ENCODE results near the gene TOR4A. TPM values are rescaled to one million over a fixed set of nuclear protein-coding genes. Genes with fewer than 3 reads are reported as not detected.
"Not testable (repeated sequence)": the region's sequence is repeated elsewhere in the genome, so short reads cannot be mapped to it uniquely, and the experiment has no call there.

Gene TOR4A
- total and polyA plus RNA-seq, 7 donors = 3.8 to 33.0 (median 4.3) TPM

GRCh38 chr9:137325799-137326198 is 48.3 kb downstream of the TOR4A start:
- DNase-seq = no peak
- TF ChIP-seq CTCF (IDR thresholded peaks at IDR 0.05) (no peak), POLR2AphosphoS5 (IDR thresholded peaks at IDR 0.05) (no peak), EP300 (IDR thresholded peaks at IDR 0.05) (no peak), POLR2A (IDR thresholded peaks at IDR 0.05) (no peak)
- Histone ChIP-seq H3K4me3 (no peak overlapping the region), H3K36me3 (no peaks in the 10 kb centered on the region), H3K9me3 (no peaks in the 10 kb centered on the region), H3K4me1 (peaks cover 0 to under 1% (median 0%) of the 10 kb centered on the region in 4 donors), H3K27ac (no peak overlapping the region), H3K27me3 (no peaks in the 10 kb centered on the region)
- WGBS, 2 donors = 95 to 96% methylated on average over 12 of the region's 12 CpGs
- intact Hi-C loops (cut with DNase I) = no loop called here

- Histone ChIP-seq H3K27me3 (no peaks in the 10 kb centered on the region), H3K36me3 (no peaks in the 10 kb centered on the region), H3K4me3 (no peak overlapping the region), H3K4me1 (no peaks in the 10 kb centered on the region), H3K27ac (no peak overlapping the region), H3K9me3 (no peaks in the 10 kb centered on the region)
- intact Hi-C loops (cut with DNase I) = no loop called here
- TF ChIP-seq EP300 (IDR thresholded peaks at IDR 0.05) (no peak), POLR2A (IDR thresholded peaks at IDR 0.05) (no peak), CTCF (IDR thresholded peaks at IDR 0.05) (no peak), POLR2AphosphoS5 (IDR thresholded peaks at IDR 0.05) (no peak)
- DNase-seq = no peak
- 48 to 89% methylated on average over 19 of the region's 19 CpGs for WGBS, 2 donors
Observed at GRCh38 chr9:137326445-137327065, 49.0 kb downstream of the TOR4A start.

GRCh38 chr9:137327641-137328550 is 50.4 kb downstream of the TOR4A start:
- WGBS, 2 donors = 78 to 84% methylated on average over 8 of the region's 8 CpGs
- DNase-seq; H3K27ac ChIP-seq; H3K36me3 ChIP-seq; H3K27me3 ChIP-seq; intact Hi-C loops (cut with DNase I); H3K4me3 ChIP-seq; H3K4me1 ChIP-seq; H3K9me3 ChIP-seq: not testable (repeated sequence)

GRCh38 chr9:137329590-137329989 is 52.1 kb downstream of the TOR4A start:
- H3K4me3 ChIP-seq; H3K27ac ChIP-seq; H3K9me3 ChIP-seq; H3K36me3 ChIP-seq; H3K27me3 ChIP-seq; intact Hi-C loops (cut with DNase I); DNase-seq; H3K4me1 ChIP-seq: not testable (repeated sequence)
- WGBS, 2 donors = 69 to 83% methylated on average over 24 to 25 of the region's 26 CpGs

- Histone ChIP-seq H3K27ac (no peak overlapping the region), H3K4me3 (no peak overlapping the region), H3K27me3 (no peaks in the 10 kb centered on the region), H3K36me3 (no peaks in the 10 kb centered on the region), H3K4me1 (no peaks in the 10 kb centered on the region), H3K9me3 (no peaks in the 10 kb centered on the region)
- 84 to 86% methylated on average over 6 of the region's 6 CpGs for WGBS, 2 donors
- no peak for DNase-seq
- TF ChIP-seq POLR2AphosphoS5 (IDR thresholded peaks at IDR 0.05) (no peak), POLR2A (IDR thresholded peaks at IDR 0.05) (no peak), EP300 (IDR thresholded peaks at IDR 0.05) (no peak), CTCF (IDR thresholded peaks at IDR 0.05) (no peak)
- intact Hi-C loops (cut with DNase I) = no loop called here
Observed at GRCh38 chr9:137330689-137331088, 53.2 kb downstream of the TOR4A start.
